NCI-H2196 treated with DMSO at 0.1 percent for 48 hours (cell line): ENCODE measurements around the gene MED15.
"Not testable (repeated sequence)": the region's sequence is repeated elsewhere in the genome, so short reads cannot be mapped to it uniquely, and the experiment has no call there.

Source experiments
- DNase-seq: peaks from one replicate; lab custom pipeline; 2025; ENCODE audit not compliant: unreplicated experiment; lab: John Stamatoyannopoulos, UW

The MED15 gene

GRCh38 chr22:20507253-20508066 is at the start of gene MED15:
TSS of gene MED15 (plus strand) at chr22:20507610. CDS start at chr22:20507679, 69 bp downstream.
- peak; percentile 54 for DNase-seq

GRCh38 chr22:20458530-20459151 is 48.8 kb upstream of the MED15 start:
- DNase-seq = no peak

- no peak for DNase-seq
These were observed 48.3 kb upstream of the MED15 start for GRCh38 chr22:20459152-20459542.

- no peak for DNase-seq
These were observed 47.5 kb upstream of the MED15 start for GRCh38 chr22:20459862-20460261.

GRCh38 chr22:20463324-20464095 is 43.9 kb upstream of the MED15 start:
- no peak for DNase-seq

- no peak for DNase-seq
These were observed 43.3 kb upstream of the MED15 start for GRCh38 chr22:20464096-20464614.

- DNase-seq = no peak
These were observed 42.3 kb upstream of the MED15 start for GRCh38 chr22:20464912-20465758.

GRCh38 chr22:20465759-20466077 is 41.7 kb upstream of the MED15 start:
- no peak for DNase-seq

GRCh38 chr22:20466659-20467379 is 40.6 kb upstream of the MED15 start:
- no peak for DNase-seq

GRCh38 chr22:20469110-20469868 is 38.1 kb upstream of the MED15 start:
- DNase-seq = no peak

GRCh38 chr22:20470525-20470924 is 36.9 kb upstream of the MED15 start:
- DNase-seq = not testable (repeated sequence)

- DNase-seq = no peak
These were observed 36.1 kb upstream of the MED15 start for GRCh38 chr22:20471126-20471833.

GRCh38 chr22:20472629-20473442 is 34.6 kb upstream of the MED15 start:
- DNase-seq = no peak

- DNase-seq = no peak
These were observed 32.3 kb upstream of the MED15 start for GRCh38 chr22:20475115-20475436.

- not testable (repeated sequence) for DNase-seq
These were observed 31.8 kb upstream of the MED15 start for GRCh38 chr22:20475569-20475968.

GRCh38 chr22:20478059-20478458 is 29.4 kb upstream of the MED15 start:
- not testable (repeated sequence) for DNase-seq

- no peak for DNase-seq
These were observed 27.7 kb upstream of the MED15 start for GRCh38 chr22:20479612-20480196.

GRCh38 chr22:20483143-20483506 is 24.3 kb upstream of the MED15 start:
- not testable (repeated sequence) for DNase-seq
